Measurements from ENCODE around the gene IER2.
A peak's percentile ranks its signal among the peaks of the same experiment; 100 is the strongest.
"Not testable (repeated sequence)": the region's sequence is repeated elsewhere in the genome, so short reads cannot be mapped to it uniquely, and the experiment has no call there.

IER2 gene

DNA sequence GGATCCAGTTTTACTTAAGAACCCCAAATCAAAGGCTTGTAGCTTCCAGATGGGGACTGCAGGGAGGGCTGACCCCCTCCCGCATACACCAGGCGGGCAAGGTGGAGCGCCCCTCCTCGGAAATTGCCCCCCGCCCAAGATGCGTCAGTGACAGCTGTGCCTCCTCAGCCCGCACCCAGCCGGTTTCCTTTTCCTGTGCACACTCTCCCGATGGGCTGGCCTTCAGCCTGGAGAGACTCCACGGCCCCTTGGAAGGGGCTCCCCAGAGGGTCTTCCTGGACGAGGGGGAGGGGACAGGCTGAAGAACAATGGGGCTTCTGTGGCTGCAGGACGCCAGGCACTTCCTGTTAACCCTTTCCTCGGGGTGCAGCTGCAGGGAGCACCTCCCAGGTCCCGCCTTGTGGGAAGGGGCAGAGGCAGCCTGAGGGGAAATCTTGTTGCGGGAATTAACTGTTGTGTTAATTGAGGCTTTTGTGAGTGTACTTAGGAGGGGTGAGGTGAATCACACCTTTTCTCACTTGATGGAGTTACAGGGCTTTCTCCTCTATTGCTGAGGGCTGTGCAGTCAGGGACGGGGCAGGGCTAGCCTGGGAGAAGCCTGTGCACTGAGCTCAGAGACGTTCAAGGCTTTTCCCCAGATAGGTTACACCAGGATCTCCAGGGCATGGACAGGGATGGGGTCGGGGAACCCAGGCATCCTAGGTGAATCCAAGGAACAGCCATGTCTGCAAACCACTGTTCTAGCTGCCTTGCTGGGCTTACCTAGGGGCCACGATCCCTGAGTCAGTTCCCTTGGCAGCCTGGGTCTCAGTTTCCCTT lies 14.3 kb downstream of the IER2 start:
- TF ChIP-seq, protein P1, sequence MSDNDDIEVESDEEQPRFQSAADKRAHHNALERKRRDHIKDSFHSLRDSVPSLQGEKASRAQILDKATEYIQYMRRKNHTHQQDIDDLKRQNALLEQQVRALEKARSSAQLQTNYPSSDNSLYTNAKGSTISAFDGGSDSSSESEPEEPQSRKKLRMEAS (IDR thresholded peaks at IDR 0.05; ENCODE audit: low read depth, low read length): no peak
- TF ChIP-seq POLR2A (IDR thresholded peaks at IDR 0.05; ENCODE audit: extremely low read depth, insufficient read length) (no peak), MYC (IDR thresholded peaks at IDR 0.05; ENCODE audit: low read depth, low read length) (no peak)
- TF ChIP-seq, protein P2, sequence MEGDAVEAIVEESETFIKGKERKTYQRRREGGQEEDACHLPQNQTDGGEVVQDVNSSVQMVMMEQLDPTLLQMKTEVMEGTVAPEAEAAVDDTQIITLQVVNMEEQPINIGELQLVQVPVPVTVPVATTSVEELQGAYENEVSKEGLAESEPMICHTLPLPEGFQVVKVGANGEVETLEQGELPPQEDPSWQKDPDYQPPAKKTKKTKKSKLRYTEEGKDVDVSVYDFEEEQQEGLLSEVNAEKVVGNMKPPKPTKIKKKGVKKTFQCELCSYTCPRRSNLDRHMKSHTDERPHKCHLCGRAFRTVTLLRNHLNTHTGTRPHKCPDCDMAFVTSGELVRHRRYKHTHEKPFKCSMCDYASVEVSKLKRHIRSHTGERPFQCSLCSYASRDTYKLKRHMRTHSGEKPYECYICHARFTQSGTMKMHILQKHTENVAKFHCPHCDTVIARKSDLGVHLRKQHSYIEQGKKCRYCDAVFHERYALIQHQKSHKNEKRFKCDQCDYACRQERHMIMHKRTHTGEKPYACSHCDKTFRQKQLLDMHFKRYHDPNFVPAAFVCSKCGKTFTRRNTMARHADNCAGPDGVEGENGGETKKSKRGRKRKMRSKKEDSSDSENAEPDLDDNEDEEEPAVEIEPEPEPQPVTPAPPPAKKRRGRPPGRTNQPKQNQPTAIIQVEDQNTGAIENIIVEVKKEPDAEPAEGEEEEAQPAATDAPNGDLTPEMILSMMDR (IDR thresholded peaks at IDR 0.05; ENCODE audit: low read depth, low read length): no peak
- DNase-seq (ENCODE audit: low read depth): peak; percentile 82
- H3K4me3 ChIP-seq (ENCODE audit: low read depth, low read length): no peak overlapping the region

DNA sequence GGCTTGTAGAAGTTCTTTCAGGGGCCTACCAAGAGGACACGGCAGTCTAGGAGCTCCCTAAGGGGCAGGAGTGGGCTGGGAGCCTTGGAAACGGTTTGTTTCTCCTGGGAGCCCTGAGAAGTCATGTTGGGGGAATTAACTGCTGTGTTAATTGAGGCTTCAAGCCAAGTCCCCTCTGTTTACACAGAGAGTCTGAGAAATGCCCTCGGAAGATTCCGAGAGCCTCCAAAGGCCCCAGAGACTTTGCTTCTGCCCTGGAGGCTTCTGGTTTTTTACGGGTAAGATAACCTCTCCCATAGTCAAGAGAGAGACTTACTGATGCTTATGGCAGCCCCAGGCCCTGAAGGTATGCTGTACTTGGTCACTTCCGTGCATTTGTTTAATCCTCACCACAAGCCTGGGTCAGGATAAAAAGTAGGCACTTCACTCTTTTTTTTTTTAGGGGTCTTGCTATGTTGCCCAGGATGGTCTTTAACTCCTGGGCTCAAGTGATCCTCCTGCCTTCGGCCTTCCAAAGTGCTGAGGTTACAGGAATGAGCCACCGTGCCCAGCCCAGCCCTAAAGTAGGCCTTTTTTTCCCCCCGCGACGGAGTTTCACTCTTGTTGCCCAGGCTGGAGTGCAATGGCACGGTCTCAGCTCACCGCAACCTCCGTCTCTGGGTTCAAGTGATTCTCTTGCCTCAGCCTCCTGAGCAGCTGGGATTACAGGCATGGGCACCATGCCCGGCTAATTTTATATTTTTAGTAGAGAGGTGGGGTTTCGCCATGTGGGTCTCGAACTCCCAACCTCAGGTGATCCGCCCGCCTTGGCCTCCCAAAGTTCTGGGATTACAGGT lies 15.2 kb downstream of the IER2 start:
- H3K4me3 ChIP-seq (ENCODE audit: low read depth, low read length): no peak overlapping the region
- DNase-seq (ENCODE audit: low read depth): no peak
- TF ChIP-seq POLR2A (IDR thresholded peaks at IDR 0.05; ENCODE audit: extremely low read depth, insufficient read length) (no peak), MYC (IDR thresholded peaks at IDR 0.05; ENCODE audit: low read depth, low read length) (no peak)
- TF ChIP-seq, protein P2 (IDR thresholded peaks at IDR 0.05; ENCODE audit: low read depth, low read length): no peak
- TF ChIP-seq, protein P1 (IDR thresholded peaks at IDR 0.05; ENCODE audit: low read depth, low read length): no peak

DNA sequence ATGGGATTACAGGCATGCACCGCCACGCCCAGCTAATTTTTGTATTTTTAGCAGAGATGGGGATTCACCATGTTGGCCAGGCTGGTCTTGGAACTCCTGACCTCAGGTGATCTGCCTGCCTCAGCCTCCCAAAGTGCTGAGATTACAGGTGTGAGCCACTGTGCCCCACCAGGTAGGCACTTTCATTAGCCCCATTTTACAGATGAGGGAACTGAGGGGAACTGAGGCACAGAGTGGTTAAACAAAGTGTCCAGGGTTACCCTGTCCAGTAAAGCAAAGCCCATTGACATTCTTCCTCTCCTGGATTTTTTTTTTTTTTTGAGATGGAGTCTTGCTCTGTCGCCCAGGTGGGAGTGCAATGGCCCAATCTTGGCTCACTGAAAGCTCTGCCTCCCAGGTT lies 15.9 kb downstream of the IER2 start:
- DNase-seq (ENCODE audit: low read depth); H3K4me3 ChIP-seq (ENCODE audit: low read depth, low read length): not testable (repeated sequence)

DNA sequence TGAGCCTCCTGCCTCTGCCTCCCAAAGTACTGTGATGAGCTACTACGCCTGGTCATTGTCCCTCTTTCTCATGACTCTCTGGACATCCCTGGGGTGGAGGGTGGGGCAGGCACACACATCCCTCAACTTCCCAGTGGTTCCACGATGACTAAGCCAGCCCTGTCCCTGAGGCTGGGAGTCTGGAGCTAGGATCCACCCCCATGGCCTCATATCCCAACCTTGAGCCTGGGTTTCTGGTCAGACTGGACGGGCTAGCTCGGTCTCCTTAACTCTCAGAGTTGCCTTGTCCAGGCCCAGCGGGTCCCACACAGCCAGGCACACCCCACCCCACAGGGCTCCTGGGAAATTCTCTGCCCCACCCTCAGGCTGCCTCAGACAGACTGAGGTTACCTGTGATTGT lies 19.6 kb downstream of the IER2 start:
- no peak overlapping the region for H3K4me3 ChIP-seq (ENCODE audit: low read depth, low read length)
- TF ChIP-seq MYC (IDR thresholded peaks at IDR 0.05; ENCODE audit: low read depth, low read length): no peak
- TF ChIP-seq, protein P1 (IDR thresholded peaks at IDR 0.05; ENCODE audit: low read depth, low read length): no peak
- no peak for TF ChIP-seq POLR2A (IDR thresholded peaks at IDR 0.05; ENCODE audit: extremely low read depth, insufficient read length)
- TF ChIP-seq, protein P2 (IDR thresholded peaks at IDR 0.05; ENCODE audit: low read depth, low read length): no peak
- no peak for DNase-seq (ENCODE audit: low read depth)

DNA sequence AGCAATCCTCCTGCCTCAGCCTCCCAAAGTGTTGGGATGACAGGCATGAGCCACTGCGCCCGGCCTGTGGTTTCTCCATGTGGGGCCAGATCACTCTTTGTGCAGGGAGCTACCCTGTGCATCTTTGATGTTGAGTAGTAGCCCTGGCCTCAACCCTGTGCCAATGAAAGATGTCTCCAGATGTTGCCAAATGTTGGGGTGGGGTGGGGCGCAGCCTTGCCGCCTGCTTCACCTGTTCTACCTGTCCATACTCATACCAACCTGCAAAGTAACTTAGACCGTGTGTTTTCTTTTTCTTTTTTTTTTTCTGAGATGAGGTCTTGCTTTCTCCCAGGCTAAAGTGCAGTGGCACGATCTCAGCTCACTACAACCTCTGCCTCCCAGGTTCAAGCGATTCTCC lies 20.9 kb downstream of the IER2 start:
- H3K4me3 ChIP-seq (ENCODE audit: low read depth, low read length): no peak overlapping the region
- TF ChIP-seq, protein P2 (IDR thresholded peaks at IDR 0.05; ENCODE audit: low read depth, low read length): no peak
- TF ChIP-seq, protein P1 (IDR thresholded peaks at IDR 0.05; ENCODE audit: low read depth, low read length): no peak
- no peak for TF ChIP-seq MYC (IDR thresholded peaks at IDR 0.05; ENCODE audit: low read depth, low read length)
- no peak for TF ChIP-seq POLR2A (IDR thresholded peaks at IDR 0.05; ENCODE audit: extremely low read depth, insufficient read length)
- no peak for DNase-seq (ENCODE audit: low read depth)

All from NB4 (cell line).